Fibroblast of lung (primary cell): ENCODE data around the gene CIZ1.

Experiments used
- CTCF ChIP-seq, 2 donors: IDR thresholded peaks in 1 of 2; conservative IDR thresholded peaks in 1 of 2; 1 replicate in 1 of 2; 2 replicates in 1 of 2; pipeline ENCODE4 v1.5.1; 2011 to 2012; ENCODE audit warnings: low read length in 2 of 2, control low read depth in 1 of 2, inconsistent platforms in 1 of 2, low read depth in 1 of 2, mild to moderate bottlenecking in 1 of 2
- EZH2 ChIP-seq: IDR thresholded peaks from 2 replicates; pipeline ENCODE4 v1.5.1; 2012; ENCODE audit warnings: low read length, control low read depth, mild to moderate bottlenecking; ENCODE audit errors: missing control alignments

- TF ChIP-seq CTCF (conservative IDR thresholded peaks at IDR 0.05 in 1 of 2, IDR thresholded peaks at IDR 0.05 in 1 of 2; ENCODE audit: low read depth in 1 of 2, low read length in 2 of 2) (no peak), EZH2 (no peak)
Measured at GRCh38 chr9:128121924-128122808, 69.2 kb downstream of the CIZ1 start.
